Kasumi-1 (cell line): ENCODE measurements around the gene FAM163B.

ENCODE experiments used
- DNase-seq, 2 experiments: peaks; one replicate each; lab custom pipeline; 2025; lab: John Stamatoyannopoulos, UW

Gene FAM163B

DNA sequence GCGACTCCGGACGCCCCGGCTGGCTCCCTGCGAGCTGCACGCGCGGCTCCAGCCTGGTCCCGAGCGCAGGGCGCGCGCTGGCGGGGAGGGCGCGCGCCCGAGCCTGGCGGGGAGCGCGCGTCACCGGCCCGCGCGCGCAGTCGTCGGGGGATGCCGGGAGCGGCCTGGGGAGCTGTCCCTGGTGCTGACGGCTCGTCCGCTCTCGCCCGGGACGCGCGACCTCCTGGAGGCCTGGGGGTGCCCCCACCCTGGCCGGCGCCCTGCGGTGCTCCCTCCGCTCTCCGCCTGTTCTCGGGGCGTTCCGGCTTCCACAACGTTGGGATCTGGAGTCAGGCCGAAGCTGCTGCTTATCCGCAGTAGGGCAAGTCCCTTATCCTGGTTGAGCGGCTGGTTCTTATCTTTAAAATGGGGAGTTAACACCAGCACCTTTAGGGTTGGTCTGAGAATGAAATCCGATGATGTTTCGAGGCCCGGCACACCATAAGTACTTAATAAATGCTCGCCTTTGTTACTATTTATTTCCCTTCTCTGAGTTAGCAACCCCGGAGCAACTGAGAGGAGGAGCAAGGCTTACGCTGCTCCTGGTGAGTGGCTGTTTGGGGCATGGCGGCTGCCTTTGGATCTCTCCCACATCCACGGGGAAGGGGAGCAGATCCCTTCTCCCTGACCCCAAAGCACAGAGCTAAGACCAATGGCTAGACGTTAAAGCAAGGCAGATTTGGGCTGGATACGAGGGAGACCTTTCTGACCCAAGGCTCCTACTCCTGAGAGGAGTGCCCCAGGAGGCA lies at the start of gene FAM163B:
TSS of gene FAM163B (minus strand) at position 79 of the 788 bp plus-strand sequence. CDS start 29,166 bp downstream, outside the sequence.
- no peak for DNase-seq

DNA sequence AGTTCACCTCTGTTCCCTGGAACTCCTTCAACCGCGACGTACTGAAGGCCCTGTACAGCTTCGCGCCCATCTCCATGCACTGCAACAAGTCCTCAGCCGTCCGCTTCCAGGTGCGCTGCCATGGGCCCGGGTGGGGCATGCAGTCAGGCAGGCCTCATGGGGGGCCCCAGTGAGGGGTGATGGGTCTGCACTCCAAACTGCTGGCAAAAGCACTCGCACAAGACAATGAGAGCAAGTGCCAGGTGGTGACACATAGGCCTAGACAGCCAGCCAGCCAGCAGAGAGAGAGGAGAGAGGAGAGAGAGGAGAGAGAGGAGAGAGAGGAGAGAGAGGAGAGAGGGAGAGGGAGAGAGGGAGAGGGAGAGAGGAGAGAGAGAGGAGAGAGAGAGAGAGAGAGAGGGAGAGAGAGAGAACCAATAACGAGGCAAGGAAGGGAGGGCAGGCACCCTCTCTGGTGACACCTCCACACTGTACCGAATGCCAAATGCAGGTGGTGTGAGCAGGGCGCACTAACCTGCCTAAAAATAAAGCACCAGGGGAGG lies 48.0 kb upstream of the FAM163B start:
- no peak for DNase-seq

DNA sequence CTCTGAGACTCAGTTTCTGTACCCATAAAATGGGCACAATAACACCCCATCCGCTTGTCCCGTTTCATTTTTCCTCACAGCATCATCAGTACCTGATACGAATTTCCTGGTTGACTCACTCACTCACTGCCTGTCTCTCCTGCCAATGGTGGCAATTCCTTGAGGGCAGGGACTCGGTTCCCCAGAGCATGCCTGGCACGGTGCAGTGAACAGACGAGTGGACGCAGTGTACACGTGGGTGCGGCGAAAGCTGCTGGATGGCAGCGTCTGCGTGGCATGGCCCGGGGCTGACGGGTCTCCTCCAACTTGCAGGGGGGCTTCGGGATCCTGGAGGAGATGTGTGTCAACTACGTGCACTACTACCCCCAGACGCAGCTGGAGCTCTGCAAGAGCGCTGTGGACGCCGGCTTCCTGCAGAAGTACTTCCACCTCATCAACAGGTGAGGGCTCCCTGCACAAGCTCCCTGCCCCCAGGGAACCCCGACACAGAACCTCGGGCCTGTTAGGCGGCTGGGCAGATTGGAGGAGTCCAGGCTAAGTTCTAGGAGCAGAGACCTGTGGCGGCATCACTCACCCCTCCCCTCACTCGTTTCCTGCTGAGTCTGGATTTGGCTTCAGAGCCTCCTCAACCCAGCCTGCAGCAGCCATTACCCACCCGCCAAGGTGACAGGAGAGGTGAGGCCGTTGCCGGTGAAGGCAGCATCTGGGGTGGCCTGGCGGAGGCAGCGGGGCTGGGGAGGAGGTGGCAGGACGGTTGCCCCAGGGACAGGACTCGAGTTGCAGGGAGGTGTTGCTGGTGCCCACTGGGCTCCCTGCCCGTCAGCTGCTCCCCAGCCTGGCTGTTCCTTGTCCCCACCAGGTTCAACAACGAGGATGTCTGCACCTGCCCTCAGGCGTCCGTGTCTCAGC lies 47.3 kb upstream of the FAM163B start:
- no peak for DNase-seq

DNA sequence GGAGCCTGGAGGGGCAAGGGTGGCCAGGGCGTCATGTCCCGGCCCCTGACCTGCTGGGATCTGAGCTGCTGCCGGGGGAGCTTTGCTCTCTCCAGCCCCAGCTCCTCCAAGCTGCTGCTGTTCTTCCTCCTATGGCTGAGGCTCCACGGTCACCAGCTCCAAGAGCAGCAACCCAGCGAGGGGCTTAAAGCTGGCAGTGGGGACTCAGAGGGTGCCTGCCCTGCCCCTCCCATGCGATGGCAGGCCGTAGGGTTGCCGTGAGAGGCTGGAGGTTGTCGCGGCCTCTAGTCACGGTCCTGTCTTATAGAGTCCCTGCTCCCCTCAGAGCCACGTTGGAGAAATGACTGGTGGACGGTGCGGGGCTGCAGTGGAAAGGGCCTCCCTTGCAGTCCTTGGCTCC lies 46.5 kb upstream of the FAM163B start:
- no peak for DNase-seq

- no peak for DNase-seq
These were observed 45.8 kb upstream of the FAM163B start for GRCh38 chr9:133654736-133655657.

- DNase-seq: no peak
These were observed 44.4 kb upstream of the FAM163B start for GRCh38 chr9:133653638-133654037.

- DNase-seq: no peak
These were observed 40.8 kb upstream of the FAM163B start for GRCh38 chr9:133650026-133650425.

DNA sequence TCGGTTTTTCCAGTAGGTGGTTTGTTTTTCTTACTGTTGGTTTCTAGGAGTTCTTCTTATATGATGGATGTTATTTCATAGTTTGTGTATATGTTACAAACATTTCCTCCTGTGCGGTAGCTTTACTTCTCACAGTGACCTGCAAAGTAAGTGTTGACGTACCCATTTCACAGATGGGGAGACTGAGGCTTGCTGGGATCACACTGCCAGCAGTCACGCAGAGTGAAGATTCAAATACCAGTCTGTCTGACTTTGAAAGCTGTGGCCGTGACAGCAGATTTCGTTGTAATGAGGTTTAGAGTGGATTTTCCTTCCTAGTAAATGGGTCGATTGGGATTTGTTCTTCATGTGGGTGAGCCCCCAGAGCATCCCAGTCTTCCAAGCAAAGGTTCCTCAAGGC lies 40.0 kb upstream of the FAM163B start:
- DNase-seq: no peak

- no peak for DNase-seq
These were observed 38.7 kb upstream of the FAM163B start for GRCh38 chr9:133647765-133648469.

GRCh38 chr9:133647148-133647547 lies 38.0 kb upstream of the FAM163B start:
- no peak for DNase-seq

DNA sequence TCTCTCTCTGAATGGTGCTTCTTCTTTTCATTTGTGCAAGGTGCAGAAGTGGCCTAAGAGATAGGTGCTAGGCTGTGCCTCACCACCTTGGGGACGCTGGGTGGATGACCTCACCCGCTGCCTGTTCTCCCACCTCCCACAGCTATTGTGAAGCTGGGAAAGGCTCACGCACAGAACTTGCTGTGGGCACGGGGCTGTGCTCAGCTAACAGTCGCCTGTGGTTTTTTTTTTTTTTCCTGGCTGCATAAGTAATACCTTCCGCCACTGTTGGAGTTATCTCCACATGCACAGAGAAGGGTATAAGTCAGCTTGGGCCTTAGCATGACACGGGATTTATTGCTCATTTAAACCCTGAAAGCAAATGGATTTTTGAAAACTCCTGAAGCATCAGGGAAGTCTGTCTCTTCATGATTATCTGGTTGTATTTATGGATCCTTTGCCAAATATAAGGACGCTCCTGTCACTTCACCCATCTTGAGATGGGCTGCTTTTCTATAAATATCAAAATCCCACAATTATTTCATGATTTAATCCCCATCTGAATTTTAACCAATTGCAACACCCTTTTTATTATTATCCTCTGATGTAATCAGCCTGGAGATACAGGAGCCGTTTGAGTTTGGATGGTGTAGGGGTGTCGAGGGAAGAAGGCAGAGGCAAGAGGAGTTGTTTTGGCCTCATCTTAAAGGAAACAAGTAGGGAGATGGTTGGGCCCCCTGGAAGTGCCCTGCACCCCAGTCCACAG lies 36.0 kb upstream of the FAM163B start:
- no peak for DNase-seq

DNA sequence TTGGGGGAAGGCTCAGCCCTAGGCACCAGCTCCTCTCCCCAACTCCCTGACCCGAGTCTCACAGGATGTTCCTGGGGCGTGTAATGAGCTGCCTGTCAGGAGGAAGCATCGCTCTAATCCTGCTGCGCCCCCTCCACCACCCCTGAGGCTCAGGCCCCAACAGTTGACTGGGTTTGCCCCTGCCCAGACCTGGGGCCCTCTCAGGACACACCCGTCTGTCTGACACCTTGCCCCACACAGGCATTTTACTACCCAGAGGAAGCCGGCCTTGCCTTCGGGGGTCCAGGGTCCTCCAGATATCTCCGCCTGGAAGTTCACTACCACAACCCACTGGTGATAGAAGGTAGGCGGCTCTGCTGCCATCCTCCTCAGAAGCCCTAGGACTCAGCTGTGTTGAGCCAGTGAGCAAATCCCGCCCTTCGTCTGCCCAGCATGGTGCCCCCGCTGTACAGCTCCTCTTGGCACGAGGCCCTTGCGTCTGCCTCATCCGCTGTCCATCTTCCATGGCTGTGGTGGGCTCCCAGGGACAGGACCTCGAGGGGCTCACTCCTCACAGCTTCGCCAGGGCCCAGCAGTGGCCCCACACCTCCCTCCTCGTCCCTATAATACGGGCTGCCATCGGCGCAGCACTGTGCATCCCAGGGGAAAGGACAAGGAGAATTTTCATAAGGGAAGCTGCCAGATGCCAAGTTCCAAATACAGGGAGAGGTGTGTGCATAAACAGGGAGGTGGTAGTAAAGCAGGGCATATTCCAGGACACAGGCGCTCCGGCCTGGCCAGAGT lies 35.0 kb upstream of the FAM163B start:
- DNase-seq: no peak

DNA sequence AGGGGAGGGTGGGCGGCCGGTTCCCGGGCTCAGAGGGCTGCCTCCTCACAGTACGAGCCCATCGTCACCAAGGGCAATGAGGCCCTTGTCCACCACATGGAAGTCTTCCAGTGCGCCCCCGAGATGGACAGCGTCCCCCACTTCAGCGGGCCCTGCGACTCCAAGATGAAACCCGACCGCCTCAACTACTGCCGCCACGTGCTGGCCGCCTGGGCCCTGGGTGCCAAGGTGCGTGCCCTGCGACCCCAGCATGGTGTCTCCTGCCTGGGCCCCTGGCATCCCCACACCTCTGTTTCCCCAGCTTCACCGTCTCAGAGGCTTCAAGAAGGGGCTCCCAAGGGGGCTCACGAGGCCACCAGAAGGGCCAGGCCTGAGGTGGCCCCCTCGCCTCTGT lies 34.2 kb upstream of the FAM163B start:
- DNase-seq: no peak

DNA sequence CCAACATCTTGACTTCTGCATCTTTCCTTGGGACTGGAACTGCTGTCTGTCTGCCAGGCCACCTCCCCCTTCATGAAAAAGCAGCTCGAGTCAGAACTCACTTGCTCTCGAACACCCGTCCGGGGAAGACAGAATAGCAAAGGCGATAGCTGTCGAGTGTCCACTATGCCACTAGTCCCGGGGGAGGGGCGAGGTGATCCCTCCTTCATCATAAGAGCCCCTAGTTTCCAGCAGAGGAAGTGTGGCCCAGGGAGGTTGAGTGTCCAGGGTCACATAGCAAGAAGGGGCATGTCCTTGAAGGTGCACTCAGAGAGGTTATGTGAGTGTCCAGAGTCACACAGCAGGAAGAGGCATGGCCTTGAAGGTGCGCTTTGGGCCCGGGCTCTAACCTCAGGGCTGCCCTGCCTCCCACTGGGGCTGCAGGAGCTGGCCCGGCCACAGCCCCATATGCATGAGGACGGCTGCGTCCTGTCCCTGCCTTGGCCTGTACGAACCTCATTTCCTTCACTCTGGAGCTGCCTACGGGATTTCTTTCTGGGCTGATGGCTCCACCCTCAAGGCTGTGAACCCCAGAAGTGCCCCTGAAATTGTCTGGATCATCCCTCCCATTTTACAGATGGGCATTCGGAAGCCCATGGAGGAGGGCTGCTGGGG lies 33.6 kb upstream of the FAM163B start:
- DNase-seq: no peak

- no peak for DNase-seq
These were observed 32.8 kb upstream of the FAM163B start for GRCh38 chr9:133641861-133642595.

GRCh38 chr9:133641396-133641655 lies 32.1 kb upstream of the FAM163B start:
- DNase-seq: no peak

DNA sequence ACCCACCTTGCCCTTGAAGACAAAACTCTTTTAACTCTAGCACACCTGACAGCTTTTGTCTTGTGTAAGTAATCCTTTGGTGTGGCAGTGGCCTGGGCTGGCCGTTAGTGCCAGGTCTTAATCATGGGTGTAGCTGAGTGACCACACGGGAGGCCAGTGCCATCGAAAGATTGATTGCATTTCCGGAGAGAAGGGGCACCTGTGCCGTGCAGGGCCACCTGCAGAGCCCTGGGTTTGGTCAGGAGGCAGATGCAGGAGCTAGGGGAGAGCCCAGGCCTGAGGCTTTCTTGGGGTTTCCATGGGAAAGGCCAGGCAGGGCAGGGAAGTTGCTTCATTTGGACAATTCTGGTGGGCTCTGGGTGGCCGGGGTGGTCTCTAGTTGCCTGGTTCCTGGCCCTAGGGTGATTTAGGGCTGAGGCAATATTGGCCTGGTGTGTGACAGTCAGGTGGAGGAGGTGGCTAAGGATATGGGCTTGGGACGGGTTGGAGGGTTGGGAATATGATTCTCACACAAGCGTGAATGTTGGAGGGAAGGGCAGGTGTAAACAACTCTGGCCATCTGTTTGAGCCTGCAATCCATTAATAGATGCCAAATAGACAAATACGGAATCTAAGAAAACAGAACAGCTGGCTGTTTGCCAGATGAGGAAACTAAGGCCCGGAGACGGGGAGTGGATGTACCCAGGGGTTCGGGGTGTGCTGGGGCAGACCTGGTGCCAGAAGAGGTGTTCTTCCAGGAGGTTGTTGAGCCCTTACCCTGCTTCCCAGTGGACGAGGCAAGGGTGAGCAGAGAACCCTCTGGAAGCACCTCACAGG lies 31.6 kb upstream of the FAM163B start:
- no peak for DNase-seq

DNA sequence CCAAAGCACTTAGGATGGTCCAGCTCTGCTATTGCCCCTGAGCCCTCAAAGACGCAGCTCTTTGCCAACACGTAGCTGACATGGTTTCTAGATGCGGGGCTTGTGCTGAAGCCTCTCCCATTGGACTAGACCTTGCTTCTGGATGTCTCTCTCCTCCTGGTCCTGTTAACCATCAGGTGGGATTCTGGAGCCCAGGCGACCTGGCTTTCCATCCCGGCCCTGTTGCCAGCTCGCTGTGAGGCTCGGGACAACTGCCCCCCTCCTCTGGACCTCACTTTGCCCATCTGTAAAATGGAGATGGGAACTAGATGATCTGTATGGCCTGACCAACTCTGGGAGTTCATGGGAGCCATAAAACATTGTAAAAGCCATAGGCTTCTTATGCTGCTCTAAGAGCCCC lies 31.0 kb upstream of the FAM163B start:
- DNase-seq: no peak
